HepG2 (cell line): ENCODE results near the gene LSM2. TPM values are rescaled to one million over a fixed set of nuclear protein-coding genes. Genes with fewer than 3 reads are reported as not detected.

ENCODE experiments used
- ATF7 ChIP-seq, 2 experiments: fragments of 450-650 bp in 1 of 2; sonication (generic) in 1 of 2; formaldehyde crosslinking in 1 of 2; IDR thresholded peaks; 2 replicates each; pipeline versions ENCODE4 v1.4.0 to v1.6.1; 2016 to 2020; ENCODE audit warnings: antibody characterized with exemption in 1 of 2, mild to moderate bottlenecking in 1 of 2, missing genetic modification reagents in 1 of 2
- ATRX ChIP-seq: sonication (generic); formaldehyde crosslinking; IDR thresholded peaks from 2 replicates; pipeline ENCODE4 v1.4.0; 2020; ENCODE audit warnings: missing genetic modification reagents, borderline replicate concordance
- GPBP1L1 ChIP-seq: sonication (generic); formaldehyde crosslinking; IDR thresholded peaks from 2 replicates; pipeline ENCODE4 v1.5.0; 2020; ENCODE audit warnings: mild to moderate bottlenecking, missing genetic modification reagents
- HHEX ChIP-seq: IDR thresholded peaks from 2 replicates; pipeline ENCODE4 v1.6.1; 2016; ENCODE audit warnings: control low read depth
- HINFP ChIP-seq: sonication (generic); formaldehyde crosslinking; IDR thresholded peaks from 2 replicates; pipeline ENCODE4 v1.4.0; 2020; ENCODE audit warnings: low read depth, mild to moderate bottlenecking, missing genetic modification reagents
- MAFF ChIP-seq: IDR thresholded peaks from 2 replicates; pipeline ENCODE4 v1.6.1; 2011; ENCODE audit warnings: low read depth, low read length, improper control_type of control experiment
- NBN ChIP-seq: fragments of 450-650 bp; conservative IDR thresholded peaks from 2 replicates; pipeline ENCODE4 v1.6.1; 2017
- PHF5A ChIP-seq: IDR thresholded peaks from one replicate; pipeline ENCODE4 v1.6.1; 2018; ENCODE audit warnings: low read depth, missing genetic modification reagents; ENCODE audit not compliant: unreplicated experiment
- POGZ ChIP-seq: sonication (generic); formaldehyde crosslinking; IDR thresholded peaks from 2 replicates; pipeline ENCODE4 v1.4.0; 2020; ENCODE audit warnings: mild to moderate bottlenecking, missing genetic modification reagents
- POLR2AphosphoS2 ChIP-seq: IDR thresholded peaks from 2 replicates; pipeline ENCODE4 v1.6.1; 2011; ENCODE audit warnings: low read depth, low read length, improper control_type of control experiment
- SAFB2 ChIP-seq: sonication (generic); formaldehyde crosslinking; IDR thresholded peaks from 2 replicates; pipeline ENCODE4 v1.5.1; 2020; ENCODE audit warnings: missing genetic modification reagents, low read depth, mild to moderate bottlenecking, borderline replicate concordance
- STAT5B ChIP-seq: sonication (generic); formaldehyde crosslinking; IDR thresholded peaks from 2 replicates; pipeline ENCODE4 v1.4.0; 2020; ENCODE audit warnings: missing genetic modification reagents
- THAP8 ChIP-seq: sonication (generic); formaldehyde crosslinking; IDR thresholded peaks from 2 replicates; pipeline ENCODE4 v1.5.1; 2020; ENCODE audit warnings: missing genetic modification reagents, mild to moderate bottlenecking, borderline replicate concordance
- ZNF18 ChIP-seq: sonication (generic); formaldehyde crosslinking; IDR thresholded peaks from 2 replicates; pipeline ENCODE4 v1.8.0; 2022; ENCODE audit warnings: mild to moderate bottlenecking, missing genetic modification reagents; ENCODE audit not compliant: insufficient replicate concordance
- ZNF451 ChIP-seq: sonication (generic); formaldehyde crosslinking; IDR thresholded peaks from 2 replicates; pipeline ENCODE4 v1.5.0; 2020; ENCODE audit warnings: mild to moderate bottlenecking, missing genetic modification reagents
- ZNF546 ChIP-seq: sonication (generic); formaldehyde crosslinking; conservative IDR thresholded peaks from 2 replicates; pipeline ENCODE4 v1.8.1; 2023; ENCODE audit warnings: mild to moderate bottlenecking, missing genetic modification reagents
- ZNF547 ChIP-seq: sonication (generic); formaldehyde crosslinking; IDR thresholded peaks from 2 replicates; pipeline ENCODE4 v1.5.1; 2020; ENCODE audit warnings: mild to moderate bottlenecking, missing genetic modification reagents
- ZNF562 ChIP-seq: sonication (generic); formaldehyde crosslinking; IDR thresholded peaks from 2 replicates; pipeline ENCODE4 v1.8.0; 2022; ENCODE audit warnings: missing genetic modification reagents, borderline replicate concordance
- ZNF570 ChIP-seq: sonication (generic); formaldehyde crosslinking; IDR thresholded peaks from 2 replicates; pipeline ENCODE4 v1.4.0; 2020; ENCODE audit warnings: mild to moderate bottlenecking, missing genetic modification reagents, borderline replicate concordance
- ZNF672 ChIP-seq: sonication (generic); formaldehyde crosslinking; IDR thresholded peaks from 2 replicates; pipeline ENCODE4 v1.8.1; 2022; ENCODE audit warnings: missing genetic modification reagents
- ZNF737 ChIP-seq: sonication (generic); formaldehyde crosslinking; IDR thresholded peaks from 2 replicates; pipeline ENCODE4 v1.5.0; 2020; ENCODE audit warnings: missing genetic modification reagents, mild to moderate bottlenecking, borderline replicate concordance
- ZNF883 ChIP-seq: sonication (generic); formaldehyde crosslinking; IDR thresholded peaks from 2 replicates; pipeline ENCODE4 v1.5.1; 2020; ENCODE audit warnings: mild to moderate bottlenecking, missing genetic modification reagents; ENCODE audit errors: not compliant biosample characterization
- ZNF891 ChIP-seq: sonication (generic); formaldehyde crosslinking; IDR thresholded peaks from 2 replicates; pipeline ENCODE4 v1.5.0; 2020; ENCODE audit warnings: mild to moderate bottlenecking, missing genetic modification reagents
- ZSCAN22 ChIP-seq: sonication (generic); formaldehyde crosslinking; IDR thresholded peaks from 2 replicates; pipeline ENCODE4 v1.4.0; 2020; ENCODE audit warnings: mild to moderate bottlenecking, missing genetic modification reagents
- polyA plus RNA-seq, 8 experiments: library from polyadenylated mRNA; depleted of rRNA in 3 of 8; stranded (reverse) in 7 of 8; unstranded in 1 of 8; fragments of >200 nt; fragmentation: Illumina TruSeq in 4 of 8; extraction: Trizol in 4 of 8; gene quantifications; 2 replicates each; pipeline versions ENCODE4 v1.2.1 to v1.2.3, GENCODE V29; 2011 to 2016; ENCODE audit warnings: low read depth in 4 of 8, missing spikeins in 1 of 8, mixed read lengths in 1 of 8; ENCODE audit not compliant: insufficient read depth in 1 of 8
- total RNA-seq, 5 experiments: library from RNA; depleted of rRNA; stranded (reverse); fragments of >200 nt; fragmentation: Illumina TruSeq; extraction: Trizol; gene quantifications; 2 replicates each; pipeline ENCODE4 v1.2.3, GENCODE V29; 2016; ENCODE audit warnings: low read depth in 1 of 5

LSM2 gene
- total and polyA plus RNA-seq, 2 of the 13 experiments (the other 11 are each of a cell fraction or from before 2014, with no cell fraction given), result 69.4 to 90.5 TPM

GRCh38 chr6:31795616-31796298, 11.0 kb downstream of the LSM2 start, which contains the start of gene VARS1 (continued):
- TF ChIP-seq ZNF547 (CRISPR knock-in tag) (peak; percentile 71; the same call in 1 of the 2 replicates), ATF7 (IDR thresholded peaks at IDR 0.05) (no peak), ATF7 (CRISPR knock-in tag; IDR thresholded peaks at IDR 0.05) (no peak), ZNF562 (CRISPR knock-in tag) (no peak), ZNF891 (CRISPR knock-in tag) (peak; percentile 83), THAP8 (CRISPR knock-in tag) (no peak), ZNF546 (0 out of 2 replicates have a peak, but pooled peaks have one; percentile 39), MAFF (no peak), ZNF18 (CRISPR knock-in tag) (peak; percentile 86), ZNF737 (CRISPR knock-in tag) (no peak), SAFB2 (CRISPR knock-in tag) (peak; percentile 78), NBN (no peak), POGZ (peak; percentile 89), POLR2AphosphoS2 (no peak), ZNF451 (peak; percentile 56; the same call in 1 of the 2 replicates), STAT5B (CRISPR knock-in tag) (no peak), ATRX (no peak), HINFP (peak; percentile 87), HHEX (0 out of 2 replicates have a peak, but pooled peaks have one; percentile 19), ZSCAN22 (no peak; the same call in 1 of the 2 replicates), PHF5A (CRISPR knock-in tag) (peak; percentile 92), GPBP1L1 (CRISPR knock-in tag) (no peak), ZNF672 (CRISPR knock-in tag) (peak; percentile 87; the same call in 1 of the 2 replicates), ZNF570 (no peak), ZNF883 (CRISPR knock-in tag) (peak; percentile 62)
